Measurements from ENCODE around the gene MLLT1. TPM values are rescaled to one million over a fixed set of nuclear protein-coding genes. Genes with fewer than 3 reads are reported as not detected.

MLLT1 gene
- total RNA-seq, 4 donors from 2014 or later, result 7.0 to 19.0 (median 10.4) TPM

DNA sequence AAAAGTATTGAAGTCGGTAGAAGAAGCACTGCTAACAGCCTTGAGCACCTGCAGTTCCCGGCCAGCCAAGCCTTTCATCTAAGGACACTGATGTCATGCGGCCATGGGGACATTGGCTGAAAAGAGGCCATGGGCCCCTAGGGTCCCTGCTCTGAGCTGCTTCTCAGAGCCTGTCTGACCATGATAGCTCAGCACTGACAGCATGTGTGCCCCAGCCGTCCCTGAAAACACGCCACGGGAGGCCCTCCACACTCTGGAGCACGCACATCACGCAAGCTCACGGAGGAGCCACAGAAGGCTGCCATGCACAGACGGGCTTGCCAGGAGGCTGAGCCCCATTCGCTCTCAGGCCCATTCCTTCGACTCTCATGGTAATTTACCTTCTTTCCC is 51.8 kb downstream of the MLLT1 start:
- TF ChIP-seq, protein P1, sequence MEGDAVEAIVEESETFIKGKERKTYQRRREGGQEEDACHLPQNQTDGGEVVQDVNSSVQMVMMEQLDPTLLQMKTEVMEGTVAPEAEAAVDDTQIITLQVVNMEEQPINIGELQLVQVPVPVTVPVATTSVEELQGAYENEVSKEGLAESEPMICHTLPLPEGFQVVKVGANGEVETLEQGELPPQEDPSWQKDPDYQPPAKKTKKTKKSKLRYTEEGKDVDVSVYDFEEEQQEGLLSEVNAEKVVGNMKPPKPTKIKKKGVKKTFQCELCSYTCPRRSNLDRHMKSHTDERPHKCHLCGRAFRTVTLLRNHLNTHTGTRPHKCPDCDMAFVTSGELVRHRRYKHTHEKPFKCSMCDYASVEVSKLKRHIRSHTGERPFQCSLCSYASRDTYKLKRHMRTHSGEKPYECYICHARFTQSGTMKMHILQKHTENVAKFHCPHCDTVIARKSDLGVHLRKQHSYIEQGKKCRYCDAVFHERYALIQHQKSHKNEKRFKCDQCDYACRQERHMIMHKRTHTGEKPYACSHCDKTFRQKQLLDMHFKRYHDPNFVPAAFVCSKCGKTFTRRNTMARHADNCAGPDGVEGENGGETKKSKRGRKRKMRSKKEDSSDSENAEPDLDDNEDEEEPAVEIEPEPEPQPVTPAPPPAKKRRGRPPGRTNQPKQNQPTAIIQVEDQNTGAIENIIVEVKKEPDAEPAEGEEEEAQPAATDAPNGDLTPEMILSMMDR (IDR thresholded peaks at IDR 0.05; ENCODE audit: low read depth), result no peak

DNA sequence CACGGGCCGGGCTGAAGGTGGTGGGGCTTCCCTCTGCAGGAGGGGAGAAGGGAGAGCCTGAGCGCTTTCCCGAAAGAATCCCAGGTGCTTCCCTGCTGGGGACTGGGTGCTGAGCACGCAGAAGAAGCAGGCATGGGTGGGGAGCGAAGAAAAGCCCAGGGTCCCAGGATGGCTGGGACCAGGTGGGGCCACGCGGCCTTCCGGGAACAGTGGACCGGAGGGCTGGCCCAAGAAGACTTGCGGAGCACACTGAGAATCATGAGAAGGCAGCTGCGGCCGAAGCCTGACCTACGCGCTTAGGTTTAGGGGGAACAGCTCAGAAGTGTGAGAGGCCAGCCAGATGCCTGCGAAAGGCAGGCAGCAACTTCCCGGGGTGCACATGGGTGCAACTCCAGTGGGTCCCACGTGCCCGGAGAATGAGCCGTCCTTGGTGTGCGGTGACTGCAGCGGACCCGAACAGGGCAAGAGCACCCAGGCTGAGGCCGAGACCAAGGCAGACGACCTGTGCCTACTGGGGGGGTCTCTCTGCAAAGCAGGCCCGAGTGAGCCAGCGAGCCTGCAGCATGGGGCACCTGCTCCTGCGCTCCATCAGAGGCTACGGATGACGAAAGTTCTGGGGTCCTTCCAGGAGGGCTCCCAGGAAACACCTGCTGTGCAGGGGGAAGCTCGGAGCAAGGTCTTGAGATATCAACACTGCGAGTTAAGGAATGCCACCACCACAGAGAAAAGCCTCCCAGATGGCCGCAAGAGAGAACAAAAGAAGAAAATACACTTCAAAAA is 52.4 kb downstream of the MLLT1 start:
- TF ChIP-seq, protein P1 (IDR thresholded peaks at IDR 0.05; ENCODE audit: low read depth), result no peak

DNA sequence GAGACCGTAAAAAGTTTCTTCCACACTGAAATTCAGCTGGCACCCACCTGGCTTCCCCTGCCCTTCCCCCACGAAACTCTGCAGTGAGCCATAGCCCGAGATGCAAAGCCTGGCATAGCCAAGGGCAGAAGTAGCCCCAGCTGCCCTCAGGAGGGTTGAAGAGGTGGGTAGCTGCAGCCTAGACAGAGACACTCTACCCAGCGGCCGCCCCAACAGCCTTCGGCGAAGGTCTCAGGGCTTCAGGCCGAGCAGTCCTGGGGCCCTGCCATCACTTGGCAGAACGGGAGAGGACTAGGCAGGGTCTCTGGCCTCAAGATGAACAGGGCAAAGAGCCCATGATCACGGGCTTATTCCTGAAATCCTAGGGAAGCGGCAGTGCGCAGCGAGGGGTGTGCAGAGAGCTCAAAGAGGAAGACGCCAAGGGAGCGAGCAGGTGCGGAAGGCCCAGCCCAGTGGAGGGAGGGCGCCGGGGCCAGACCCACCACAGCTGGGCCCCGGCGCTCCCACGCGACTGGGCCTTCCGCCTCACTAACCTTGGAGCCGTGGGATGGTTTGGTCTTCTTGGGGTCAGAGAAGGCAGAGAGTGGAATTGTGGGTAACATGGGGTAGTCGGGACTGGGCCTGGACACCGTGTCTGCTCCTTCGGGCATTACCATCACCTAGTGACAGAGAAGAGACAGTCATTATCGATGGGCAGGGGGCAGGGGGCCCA is 53.2 kb downstream of the MLLT1 start:
- TF ChIP-seq, protein P1 (IDR thresholded peaks at IDR 0.05; ENCODE audit: low read depth), result no peak

DNA sequence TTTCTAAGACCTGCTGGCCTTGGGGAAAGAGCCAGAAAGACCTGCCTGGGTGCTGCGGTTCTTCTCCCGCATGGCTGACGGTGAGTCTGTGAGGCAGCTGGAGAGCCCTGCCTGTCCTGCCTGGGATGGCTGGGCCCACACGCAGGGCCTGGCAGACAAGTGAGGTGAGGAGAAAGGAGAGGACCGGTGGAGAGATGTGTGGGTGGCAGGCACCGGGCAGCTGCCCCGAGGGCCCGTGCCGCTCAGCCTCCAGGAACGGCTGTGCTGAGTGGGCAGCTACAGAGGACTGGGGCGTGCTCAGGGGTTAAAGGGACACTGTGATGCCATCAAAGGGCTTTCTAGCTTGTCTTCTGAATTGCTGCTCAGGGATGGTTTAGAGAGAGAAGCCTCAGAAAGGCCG is 53.8 kb downstream of the MLLT1 start:
- TF ChIP-seq, protein P1 (IDR thresholded peaks at IDR 0.05; ENCODE audit: low read depth), result no peak

DNA sequence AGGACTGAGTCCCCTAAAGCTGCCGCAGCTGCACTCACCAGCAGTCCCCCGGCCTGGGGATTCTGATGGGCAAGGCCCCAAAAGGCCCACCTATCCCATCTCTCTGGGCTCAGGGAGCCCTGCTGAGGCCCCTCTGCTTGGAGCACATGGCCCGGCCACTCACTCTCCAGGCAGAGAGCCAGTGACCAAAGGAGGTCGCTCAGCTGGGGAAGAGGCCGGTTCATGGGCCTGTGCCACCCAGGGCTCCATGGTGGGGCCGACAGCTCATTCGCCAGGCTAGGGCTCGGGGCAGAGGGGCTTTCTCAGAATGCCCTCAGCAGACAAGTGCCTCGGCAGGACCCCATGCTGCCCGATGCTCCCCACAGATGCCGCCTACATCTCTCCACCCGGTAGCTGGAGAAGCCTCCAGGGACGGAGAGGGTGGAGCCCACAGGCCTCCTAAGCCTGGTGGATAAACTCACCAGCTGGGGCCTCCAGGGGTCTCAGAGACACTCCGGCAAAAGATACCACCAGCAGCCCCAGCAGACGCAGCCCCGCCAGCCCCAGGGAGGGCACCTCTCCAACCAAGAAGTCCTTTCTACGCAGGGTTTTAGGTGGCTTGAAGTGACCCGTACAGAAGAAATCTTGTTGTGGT is 54.4 kb downstream of the MLLT1 start:
- TF ChIP-seq, protein P1 (IDR thresholded peaks at IDR 0.05; ENCODE audit: low read depth), result no peak

DNA sequence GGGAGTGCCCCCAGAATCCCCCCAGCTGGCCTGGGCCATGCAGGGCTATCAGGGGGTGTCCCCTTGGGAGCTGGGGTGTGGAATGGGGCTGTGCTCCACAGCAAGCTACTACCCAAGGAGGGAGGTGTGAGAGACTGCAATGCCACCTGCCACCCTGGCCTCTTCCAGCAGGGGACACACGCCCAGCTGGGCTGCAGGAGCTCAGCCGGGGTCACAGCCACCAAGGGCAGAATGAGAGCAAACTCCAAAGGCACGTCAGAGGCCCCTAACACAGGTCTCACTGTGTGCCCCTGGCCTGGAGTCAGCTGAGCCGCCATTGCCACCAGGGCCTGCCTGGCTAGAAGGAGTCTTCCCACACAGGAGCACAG is 55.5 kb downstream of the MLLT1 start:
- TF ChIP-seq, protein P1 (IDR thresholded peaks at IDR 0.05; ENCODE audit: low read depth), result no peak

Data from subcutaneous adipose tissue (tissue), 4 donors.